ENCODE results near the gene PIGU.

The PIGU gene

DNA sequence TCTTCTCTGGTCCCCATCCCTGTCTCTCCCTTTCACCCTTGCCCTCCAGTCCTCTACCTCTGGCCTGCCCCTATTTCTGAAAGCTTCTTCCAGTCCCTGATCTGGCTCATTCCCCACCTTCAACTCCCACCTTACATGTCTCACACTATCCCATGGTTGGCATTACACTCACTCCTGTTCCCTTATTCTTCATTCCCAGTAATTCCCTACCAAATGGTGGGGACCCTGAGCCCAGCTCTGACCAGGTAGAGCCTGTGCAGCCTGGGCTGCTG is 33.6 kb upstream of the PIGU start:
- TF ChIP-seq, protein P1, sequence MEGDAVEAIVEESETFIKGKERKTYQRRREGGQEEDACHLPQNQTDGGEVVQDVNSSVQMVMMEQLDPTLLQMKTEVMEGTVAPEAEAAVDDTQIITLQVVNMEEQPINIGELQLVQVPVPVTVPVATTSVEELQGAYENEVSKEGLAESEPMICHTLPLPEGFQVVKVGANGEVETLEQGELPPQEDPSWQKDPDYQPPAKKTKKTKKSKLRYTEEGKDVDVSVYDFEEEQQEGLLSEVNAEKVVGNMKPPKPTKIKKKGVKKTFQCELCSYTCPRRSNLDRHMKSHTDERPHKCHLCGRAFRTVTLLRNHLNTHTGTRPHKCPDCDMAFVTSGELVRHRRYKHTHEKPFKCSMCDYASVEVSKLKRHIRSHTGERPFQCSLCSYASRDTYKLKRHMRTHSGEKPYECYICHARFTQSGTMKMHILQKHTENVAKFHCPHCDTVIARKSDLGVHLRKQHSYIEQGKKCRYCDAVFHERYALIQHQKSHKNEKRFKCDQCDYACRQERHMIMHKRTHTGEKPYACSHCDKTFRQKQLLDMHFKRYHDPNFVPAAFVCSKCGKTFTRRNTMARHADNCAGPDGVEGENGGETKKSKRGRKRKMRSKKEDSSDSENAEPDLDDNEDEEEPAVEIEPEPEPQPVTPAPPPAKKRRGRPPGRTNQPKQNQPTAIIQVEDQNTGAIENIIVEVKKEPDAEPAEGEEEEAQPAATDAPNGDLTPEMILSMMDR (IDR thresholded peaks at IDR 0.05; ENCODE audit: borderline replicate concordance, control extremely low read depth, extremely low read depth, insufficient read depth, missing control alignments) = no peak
- no peak for DNase-seq (ENCODE audit: low spot score)
- in situ Hi-C loops (cut with MboI; ENCODE audit: low sequenced_read_pairs, unreplicated experiment) = no loop called here

DNA sequence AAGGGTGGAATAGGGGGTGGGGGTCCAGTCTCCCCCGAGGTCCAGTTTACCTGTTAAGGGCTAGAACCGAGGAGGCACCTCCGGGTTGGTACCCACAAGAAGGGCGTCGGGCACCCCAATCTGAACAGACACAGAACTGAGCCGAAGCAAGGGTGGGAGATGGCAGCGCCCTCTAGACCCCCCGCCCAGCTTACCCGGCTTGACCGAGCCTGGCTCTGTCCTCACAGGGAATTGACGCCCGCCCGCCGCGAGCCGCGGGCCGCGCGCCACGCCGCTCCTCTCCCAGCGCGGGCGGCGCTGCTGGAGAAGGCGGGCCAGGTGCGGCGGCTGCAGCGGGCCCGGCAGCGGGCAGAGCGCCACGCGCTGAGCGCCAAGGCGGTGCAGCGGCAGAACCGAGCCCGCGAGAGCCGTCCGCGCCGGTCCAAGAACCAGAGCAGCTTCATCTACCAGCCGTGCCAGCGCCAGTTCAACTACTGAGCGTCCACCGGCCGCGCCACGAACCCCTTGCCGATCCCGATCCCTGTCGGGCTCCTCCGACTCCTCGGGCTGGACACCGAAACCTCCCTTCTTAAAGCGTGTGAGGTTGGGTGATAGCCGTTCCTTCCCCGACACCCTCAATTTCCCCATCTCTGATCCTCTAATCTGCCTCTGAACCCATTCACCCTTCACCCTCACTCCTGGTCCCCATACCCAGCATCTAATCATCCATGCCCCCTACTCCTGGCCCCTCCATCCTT is 33.1 kb upstream of the PIGU start:
- TF ChIP-seq, protein P1 (IDR thresholded peaks at IDR 0.05; ENCODE audit: borderline replicate concordance, control extremely low read depth, extremely low read depth, insufficient read depth, missing control alignments) = peak; percentile 39
- in situ Hi-C loops (cut with MboI; ENCODE audit: low sequenced_read_pairs, unreplicated experiment) = loop anchor here (10.0 kb wide), 1 partner anchor 175 kb away; no protein-coding TSS in a partner anchor

GRCh38 chr20:34709044-34709830 is 32.3 kb upstream of the PIGU start:
- in situ Hi-C loops (cut with MboI; ENCODE audit: low sequenced_read_pairs, unreplicated experiment) = loop anchor here (10.0 kb wide), 1 partner anchor 174 kb away; no protein-coding TSS in a partner anchor
- peak; percentile 94 for DNase-seq (ENCODE audit: low spot score)
- TF ChIP-seq, protein P1 (IDR thresholded peaks at IDR 0.05; ENCODE audit: borderline replicate concordance, control extremely low read depth, extremely low read depth, insufficient read depth, missing control alignments) = no peak

More for the DNA sequence above, 33.1 kb upstream of the PIGU start:
- DNase-seq (ENCODE audit: low spot score) = peak; percentile 80

GRCh38 chr20:34708621-34709043 is 31.7 kb upstream of the PIGU start:
- TF ChIP-seq, protein P1 (IDR thresholded peaks at IDR 0.05; ENCODE audit: borderline replicate concordance, control extremely low read depth, extremely low read depth, insufficient read depth, missing control alignments) = peak; percentile 59
- in situ Hi-C loops (cut with MboI; ENCODE audit: low sequenced_read_pairs, unreplicated experiment) = loop anchor here (10.0 kb wide), 1 partner anchor 174 kb away; no protein-coding TSS in a partner anchor
- peak; percentile 69 for DNase-seq (ENCODE audit: low spot score)

DNA sequence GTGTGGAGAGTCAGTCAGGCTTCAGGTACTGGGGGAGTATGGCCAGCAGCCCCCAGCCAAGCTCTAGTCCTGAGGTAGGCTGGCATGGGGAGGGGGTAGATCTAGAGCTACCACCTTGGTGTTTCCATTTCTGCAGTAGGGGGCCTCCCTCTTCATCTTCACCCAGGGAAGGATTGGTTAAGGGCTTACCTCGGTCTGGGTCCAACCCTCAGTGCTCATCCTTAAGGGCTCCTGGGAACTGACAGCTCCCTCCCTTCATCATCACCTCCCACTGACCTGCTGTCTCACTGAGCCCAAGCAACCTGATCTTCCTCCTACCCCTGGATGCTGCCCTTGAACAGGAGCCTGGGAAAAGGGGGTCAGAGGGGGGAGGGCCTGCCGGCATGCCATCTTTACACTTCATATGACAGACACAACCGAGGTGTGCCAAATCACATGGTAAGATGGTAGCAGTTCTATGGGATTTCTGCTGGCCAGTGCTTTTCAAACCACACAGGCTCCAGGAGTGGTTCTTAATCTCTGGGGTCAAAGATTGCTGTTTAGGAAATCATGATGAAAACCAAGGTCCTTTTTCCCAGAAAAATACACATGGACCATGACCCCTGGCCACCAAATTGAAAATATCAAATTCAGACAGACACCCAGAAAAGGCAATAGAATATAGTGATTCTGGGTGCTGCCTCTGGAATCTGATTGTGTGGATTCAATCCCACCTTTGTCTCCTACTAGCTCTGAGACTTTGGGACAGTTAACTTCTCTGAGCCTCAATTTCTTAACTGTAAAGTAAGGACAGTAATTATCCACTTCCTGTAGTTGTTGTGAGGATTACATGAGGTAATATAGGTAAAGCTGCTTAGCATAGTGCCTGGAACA is 30.3 kb upstream of the PIGU start:
- DNase-seq (ENCODE audit: low spot score) = no peak
- in situ Hi-C loops (cut with MboI; ENCODE audit: low sequenced_read_pairs, unreplicated experiment) = loop anchor here (10.0 kb wide), 1 partner anchor 172 kb away; no protein-coding TSS in a partner anchor

More for the DNA sequence above, 30.3 kb upstream of the PIGU start:
- TF ChIP-seq, protein P1 (IDR thresholded peaks at IDR 0.05; ENCODE audit: borderline replicate concordance, control extremely low read depth, extremely low read depth, insufficient read depth, missing control alignments) = no peak

Data from GM13976 (cell line).